ENCODE data around the gene LETM1. TPM values are rescaled to one million over a fixed set of nuclear protein-coding genes. Genes with fewer than 3 reads are reported as not detected.

LETM1 gene
- total RNA-seq, 2 donors from 2014 or later = 45.7 to 52.4 TPM

- Mint-ChIP-seq H3K27me3 (ENCODE audit: insufficient read depth) (no peaks in the 10 kb centered on the region), H3K27ac (no peak overlapping the region), H3K9me3 (no peaks in the 10 kb centered on the region), H3K4me1 (no peaks in the 10 kb centered on the region), H3K36me3 (ENCODE audit: low read depth) (peaks cover 6% of the 10 kb centered on the region), H3K4me3 (no peak overlapping the region)
- no peak for TF ChIP-seq CTCF (conservative IDR thresholded peaks at IDR 0.05)
- Histone ChIP-seq H3K9me3 (ENCODE audit: control insufficient read depth, low read length) (no peaks in the 10 kb centered on the region), H3K27me3 (ENCODE audit: control insufficient read depth, insufficient read depth, low read length, poor library complexity, severe bottlenecking) (no peaks in the 10 kb centered on the region), H3K27ac (ENCODE audit: low read depth, low read length) (no peak overlapping the region), H3K36me3 (ENCODE audit: control insufficient read depth, insufficient read depth, low read length) (no peaks in the 10 kb centered on the region), H3K4me3 (ENCODE audit: low read length) (no peak overlapping the region), H3K9ac (ENCODE audit: extremely low read depth, low read length, poor library complexity, severe bottlenecking) (no peak overlapping the region), H3K4me1 (ENCODE audit: control insufficient read depth, insufficient read depth, low read length) (no peaks in the 10 kb centered on the region)
- 93% methylated on average over 23 to 41 of the region's 41 CpGs for WGBS, 2 experiments (ENCODE audit: insufficient coverage in 1 of 2, insufficient read length in 1 of 2)
- no peak for DNase-seq
Measured at GRCh38 chr4:1806596-1807331, 49.2 kb downstream of the LETM1 start.

GRCh38 chr4:1806223-1806564 lies 49.8 kb downstream of the LETM1 start:
- Mint-ChIP-seq H3K36me3 (ENCODE audit: low read depth) (peaks cover 6% of the 10 kb centered on the region), H3K27ac (no peak overlapping the region), H3K4me1 (no peaks in the 10 kb centered on the region), H3K9me3 (no peaks in the 10 kb centered on the region), H3K27me3 (ENCODE audit: insufficient read depth) (no peaks in the 10 kb centered on the region), H3K4me3 (no peak overlapping the region)
- no peak for DNase-seq
- no peak for TF ChIP-seq CTCF (conservative IDR thresholded peaks at IDR 0.05)
- Histone ChIP-seq H3K27ac (ENCODE audit: low read depth, low read length) (no peak overlapping the region), H3K27me3 (ENCODE audit: control insufficient read depth, insufficient read depth, low read length, poor library complexity, severe bottlenecking) (no peaks in the 10 kb centered on the region), H3K9ac (ENCODE audit: extremely low read depth, low read length, poor library complexity, severe bottlenecking) (no peak overlapping the region), H3K4me3 (ENCODE audit: low read length) (no peak overlapping the region), H3K4me1 (ENCODE audit: control insufficient read depth, insufficient read depth, low read length) (no peaks in the 10 kb centered on the region), H3K36me3 (ENCODE audit: control insufficient read depth, insufficient read depth, low read length) (no peaks in the 10 kb centered on the region), H3K9me3 (ENCODE audit: control insufficient read depth, low read length) (no peaks in the 10 kb centered on the region)
- 91 to 94% methylated on average over 6 to 11 of the region's 11 CpGs for WGBS, 2 experiments (ENCODE audit: insufficient coverage in 1 of 2, insufficient read length in 1 of 2)

- no peak overlapping the region for H3K27ac Mint-ChIP-seq
- H3K9ac ChIP-seq (ENCODE audit: extremely low read depth, low read length, poor library complexity, severe bottlenecking) = no peak overlapping the region
- TF ChIP-seq CTCF (conservative IDR thresholded peaks at IDR 0.05) = no peak
- no peaks in the 10 kb centered on the region for H3K27me3 Mint-ChIP-seq (ENCODE audit: insufficient read depth)
- no peak overlapping the region for H3K4me3 Mint-ChIP-seq
- no peak for DNase-seq
- 91 to 96% methylated on average over 36 to 47 of the region's 47 CpGs for WGBS, 2 experiments (ENCODE audit: insufficient coverage in 1 of 2, insufficient read length in 1 of 2)
- H3K4me1 Mint-ChIP-seq = no peaks in the 10 kb centered on the region
- no peaks in the 10 kb centered on the region for H3K9me3 Mint-ChIP-seq
- H3K4me1 ChIP-seq (ENCODE audit: control insufficient read depth, insufficient read depth, low read length) = no peaks in the 10 kb centered on the region
- peaks cover 6% of the 10 kb centered on the region for H3K36me3 Mint-ChIP-seq (ENCODE audit: low read depth)
- H3K36me3 ChIP-seq (ENCODE audit: control insufficient read depth, insufficient read depth, low read length) = no peaks in the 10 kb centered on the region
- H3K4me3 ChIP-seq (ENCODE audit: low read length) = no peak overlapping the region
- H3K9me3 ChIP-seq (ENCODE audit: control insufficient read depth, low read length) = no peaks in the 10 kb centered on the region
- H3K27ac ChIP-seq (ENCODE audit: low read depth, low read length) = no peak overlapping the region
- H3K27me3 ChIP-seq (ENCODE audit: control insufficient read depth, insufficient read depth, low read length, poor library complexity, severe bottlenecking) = no peaks in the 10 kb centered on the region
Measured at GRCh38 chr4:1805493-1806222, 50.3 kb downstream of the LETM1 start.
